Heart right ventricle (tissue), 16 donors: Measurements from ENCODE around the gene HS6ST1. TPM values are rescaled to one million over a fixed set of nuclear protein-coding genes. Genes with fewer than 3 reads are reported as not detected.

Experiments used
- ATAC-seq, 8 donors: fragments of 200-7000 bp; cut with Tn5 transposase; one replicate each; pipeline ENCODE4 v1.9.1; 2020; ENCODE audit warnings: mild to moderate bottlenecking in 8 of 8, moderate library complexity in 8 of 8, moderate number of reproducible peaks in 1 of 8
- DNase-seq, 2 donors: peaks; one replicate each; pipeline ENCODE4 v3.0.0-alpha.2; 2020
- H3K27ac ChIP-seq, 10 donors: fragments of 200-600 bp; sonication (generic) in 2 of 10; one replicate each; pipeline versions ENCODE4 v1.5.0 to v1.8.0; 2020 to 2022; ENCODE audit warnings: mild to moderate bottlenecking in 3 of 10
- H3K27me3 ChIP-seq, 7 donors: fragments of 200-600 bp; one replicate each; pipeline ENCODE4 v1.8.0; 2021 to 2022; ENCODE audit warnings: mild to moderate bottlenecking in 2 of 7
- H3K36me3 ChIP-seq, 9 donors: fragments of 200-600 bp; sonication (generic) in 1 of 9; one replicate each; pipeline versions ENCODE4 v1.5.0 to v1.8.0; 2020 to 2022; ENCODE audit warnings: mild to moderate bottlenecking in 2 of 9
- H3K4me1 ChIP-seq, 9 donors: fragments of 200-600 bp; sonication (generic) in 1 of 9; one replicate each; pipeline versions ENCODE4 v1.5.0 to v1.8.0; 2020 to 2022; ENCODE audit warnings: mild to moderate bottlenecking in 4 of 9
- H3K4me3 ChIP-seq, 10 donors: fragments of 200-600 bp; sonication (generic) in 2 of 10; one replicate each; pipeline versions ENCODE4 v1.5.0 to v1.8.0; 2020 to 2022; ENCODE audit warnings: mild to moderate bottlenecking in 7 of 10, moderate library complexity in 2 of 10
- H3K9me3 ChIP-seq, 11 donors: fragments of 200-600 bp in 10 of 11; sonication (generic) in 2 of 11; one replicate each; pipeline versions ENCODE4 v1.5.0 to v1.8.0; 2013 to 2022; ENCODE audit warnings: mild to moderate bottlenecking in 2 of 11, control low read depth in 1 of 11, moderate library complexity in 1 of 11
- CTCF ChIP-seq, 9 donors: fragments of 200-600 bp; sonication (generic) in 2 of 9; IDR thresholded peaks; one replicate each; pipeline versions ENCODE4 v1.5.0 to v1.8.0; 2021 to 2022; ENCODE audit warnings: antibody characterized with exemption in 9 of 9, mild to moderate bottlenecking in 5 of 9, moderate library complexity in 1 of 9
- WGBS, 2 donors: extraction: QIAGEN DNeasy Blood & Tissue Kit; methylation state at CpG; one replicate each; pipeline ENCODE4 v1.1.7; 2013; ENCODE audit warnings: inconsistent platforms in 1 of 2; 5-methylcytosine and 5-hydroxymethylcytosine counted together
- intact Hi-C, 10 donors: fragments of 100-400 bp; cut with DNase I; formaldehyde crosslinking; loops; one replicate each; pipeline versions ENCODE4 v1.11.1 to v1.14.2; 2022
- polyA plus RNA-seq, 2 donors: library from polyadenylated mRNA; stranded (reverse); fragments of 200-250 nt; gene quantifications; one replicate each; pipeline ENCODE4 v1.2.3, GENCODE V29; 2013
- total RNA-seq, 10 donors: library from RNA; stranded (reverse); fragmentation: NEBNext Ultra II Directional in 3 of 10; extraction: Animal tissue kit (Norgen Biotek cat#: 25700) in 3 of 10; gene quantifications; one replicate each; pipeline versions ENCODE4 v1.2.1 to v1.2.4, GENCODE V29; 2021 to 2023
- donor health status: Arrhythmogenic right ventricular cardiomyopathy.
- donor health status: ischemic (EF 13 %, LVEDD 7.1; RV severe dilation, severe dysfunction).
- donor health status: healthy with polysubstance abuse.
- donor health status: DM: no; HTN: yes; CAD: no.
- donor health status: DM: no; HTN: no; CAD: no.
- donor health status: ischemic (EF 25% LVEDD 6.9; RV normal size, moderate dysfunction).
- donor health status: ischemic (EF 25% LVEDD 5.7; RV mildly dilated, moderate dysfunction).
- donor health status: healthy.
- donor health status: DM: yes; HTN: yes; CAD: no.
- donor health status: Ischemic cardiomyopathy.
- donor health status: ischemic (EF 35%, LVEDD 5.7; RV mildly dilated, moderate dysfunction).
- donor health status: nonischemic (EF 11% LVEDD 7.7; RV severe dilation, severe dysfunction).
- donor health status: DM: yes; HTN: yes; CAD: no.
- donor health status: PGD.
- donor health status: ischemic (EF 29% LVEDD 5.4; RV normal size, mild dysfunction).
- donor health status: nonischemic (EF 23%, LVEDD 6.1; RV moderate dilation, normal function).

Gene HS6ST1
- total and polyA plus RNA-seq, 12 donors = 10.5 to 51.6 (median 18.2) TPM

- DNase-seq = no peak
- Histone ChIP-seq H3K9me3 (no peaks in the 10 kb centered on the region), H3K4me1 (peaks cover 0 to 32% (median 17%) of the 10 kb centered on the region in 9 donors), H3K27ac (no peak overlapping the region), H3K4me3 (no peak overlapping the region), H3K36me3 (no peaks in the 10 kb centered on the region), H3K27me3 (no peaks in the 10 kb centered on the region)
- no peak for ATAC-seq
- WGBS, 2 donors = 91 to 94% methylated on average over 11 of the region's 11 CpGs
- intact Hi-C loops = loop anchor here (5.0 to 10.0 kb wide), 11 partner anchors 121 to 1601 kb away; no protein-coding TSS in a partner anchor
- no peak for TF ChIP-seq CTCF (IDR thresholded peaks at IDR 0.05)
Measured at GRCh38 chr2:128324008-128324896, 5.6 kb upstream of the HS6ST1 start.

GRCh38 chr2:128323555-128323931 is 4.9 kb upstream of the HS6ST1 start:
- H3K27me3 ChIP-seq = no peaks in the 10 kb centered on the region
- WGBS, 2 donors = 80 to 83% methylated on average over 8 of the region's 8 CpGs
- TF ChIP-seq CTCF (IDR thresholded peaks at IDR 0.05) = no peak
- no peaks in the 10 kb centered on the region for H3K9me3 ChIP-seq
- ATAC-seq (no peak), DNase-seq (no peak)
- H3K4me3 ChIP-seq = no peak overlapping the region
- intact Hi-C loops = loop anchor here (5.0 to 10.0 kb wide), 11 partner anchors 121 to 1601 kb away; no protein-coding TSS in a partner anchor
- H3K4me1 ChIP-seq = peaks cover 0 to 36% (median 20%) of the 10 kb centered on the region in 9 donors
- H3K27ac ChIP-seq = no peak overlapping the region
- no peaks in the 10 kb centered on the region for H3K36me3 ChIP-seq

GRCh38 chr2:128322715-128323554 is 4.3 kb upstream of the HS6ST1 start:
- TF ChIP-seq CTCF (IDR thresholded peaks at IDR 0.05) = no peak
- no peak for ATAC-seq
- peak overlapping the region in 9 of 10 donors; percentile 52 to 90 (median 79) for H3K27ac ChIP-seq
- H3K27me3 ChIP-seq = no peaks in the 10 kb centered on the region
- intact Hi-C loops = loop anchor here (5.0 to 10.0 kb wide), 11 partner anchors 122 to 1602 kb away; no protein-coding TSS in a partner anchor
- H3K9me3 ChIP-seq = no peaks in the 10 kb centered on the region
- peak overlapping the region in 9 of 10 donors; percentile 25 to 66 (median 61) for H3K4me3 ChIP-seq
- DNase-seq = peak in 1 of 2 donors; percentile 33
- H3K36me3 ChIP-seq = no peaks in the 10 kb centered on the region
- peaks cover 0 to 36% (median 20%) of the 10 kb centered on the region in 9 donors for H3K4me1 ChIP-seq
- 63 to 69% methylated on average over 29 of the region's 29 CpGs for WGBS, 2 donors
